Measurements from ENCODE around the gene CTU2.

Gene CTU2

GRCh38 chr16:88730632-88731607 is 24.6 kb downstream of the CTU2 start:
- DNase-seq (ENCODE audit: low spot score): no peak

GRCh38 chr16:88731699-88732098 is 25.4 kb downstream of the CTU2 start:
- no peak for DNase-seq (ENCODE audit: low spot score)

GRCh38 chr16:88732172-88732960 is 26.1 kb downstream of the CTU2 start:
- no peak for DNase-seq (ENCODE audit: low spot score)

GRCh38 chr16:88732961-88733294 is 26.6 kb downstream of the CTU2 start:
- no peak for DNase-seq (ENCODE audit: low spot score)

- no peak for DNase-seq (ENCODE audit: low spot score)
These were observed 27.5 kb downstream of the CTU2 start for GRCh38 chr16:88733630-88734360.

GRCh38 chr16:88734361-88734728 is 28.0 kb downstream of the CTU2 start:
- no peak for DNase-seq (ENCODE audit: low spot score)

- DNase-seq (ENCODE audit: low spot score): no peak
These were observed 28.8 kb downstream of the CTU2 start for GRCh38 chr16:88735121-88735520.

- DNase-seq (ENCODE audit: low spot score): no peak
These were observed 29.3 kb downstream of the CTU2 start for GRCh38 chr16:88735616-88736015.

- DNase-seq (ENCODE audit: low spot score): no peak
These were observed 29.8 kb downstream of the CTU2 start for GRCh38 chr16:88736088-88736487.

GRCh38 chr16:88736496-88736895 is 30.2 kb downstream of the CTU2 start:
- DNase-seq (ENCODE audit: low spot score): no peak

- DNase-seq (ENCODE audit: low spot score): peak; percentile 38
These were observed 31.2 kb downstream of the CTU2 start for GRCh38 chr16:88737298-88738150.

- DNase-seq (ENCODE audit: low spot score): no peak
These were observed 32.1 kb downstream of the CTU2 start for GRCh38 chr16:88738151-88739084.

- DNase-seq (ENCODE audit: low spot score): no peak
These were observed 33.1 kb downstream of the CTU2 start for GRCh38 chr16:88739139-88739976.

- no peak for DNase-seq (ENCODE audit: low spot score)
These were observed 33.8 kb downstream of the CTU2 start for GRCh38 chr16:88739977-88740726.

GRCh38 chr16:88740727-88741055 is 34.4 kb downstream of the CTU2 start:
- DNase-seq (ENCODE audit: low spot score): no peak

GRCh38 chr16:88741368-88741767 is 35.1 kb downstream of the CTU2 start:
- DNase-seq (ENCODE audit: low spot score): no peak

GRCh38 chr16:88742896-88743605 is 36.7 kb downstream of the CTU2 start:
- DNase-seq (ENCODE audit: low spot score): no peak
